HTR-8/SVneo (cell line): ENCODE results near the gene NBPF6.
"Not testable (repeated sequence)": the region's sequence is repeated elsewhere in the genome, so short reads cannot be mapped to it uniquely, and the experiment has no call there.

Source experiments
- DNase-seq: peaks from one replicate; pipeline ENCODE4 v3.0.0; 2011; ENCODE audit warnings: low spot score, mixed read lengths; ENCODE audit not compliant: insufficient read length
- FAIRE-seq: peaks from 2 replicates; lab custom pipeline; 2011; peaks lifted over from hg19 to GRCh38; lab: Jason Lieb, UNC

Gene NBPF6

GRCh38 chr1:108495008-108495407 is 44.9 kb downstream of the NBPF6 start:
- FAIRE-seq, DNase-seq: not testable (repeated sequence)

GRCh38 chr1:108496856-108497255 is 46.7 kb downstream of the NBPF6 start:
- DNase-seq, FAIRE-seq: not testable (repeated sequence)

GRCh38 chr1:108502138-108502537 is 52.0 kb downstream of the NBPF6 start:
- FAIRE-seq (no peak), DNase-seq (no peak)

GRCh38 chr1:108502624-108503023 is 52.5 kb downstream of the NBPF6 start:
- FAIRE-seq (no peak), DNase-seq (peak; percentile 0)

GRCh38 chr1:108503062-108503733 is 53.1 kb downstream of the NBPF6 start:
- peak; percentile 21 for DNase-seq
- no peak for FAIRE-seq

GRCh38 chr1:108504447-108504846 is 54.3 kb downstream of the NBPF6 start:
- no peak for FAIRE-seq
- DNase-seq, result no peak

GRCh38 chr1:108505763-108506070 is 55.6 kb downstream of the NBPF6 start:
- DNase-seq (no peak), FAIRE-seq (no peak)

- FAIRE-seq, result no peak
- DNase-seq, result no peak
Measured at GRCh38 chr1:108511764-108512163, 61.6 kb downstream of the NBPF6 start.

GRCh38 chr1:108512239-108513043 is 62.3 kb downstream of the NBPF6 start:
- FAIRE-seq, result no peak

GRCh38 chr1:108513044-108513415 is 62.9 kb downstream of the NBPF6 start:
- DNase-seq (no peak), FAIRE-seq (no peak)

More at GRCh38 chr1:108512239-108513043, 62.3 kb downstream of the NBPF6 start:
- DNase-seq, result no peak

GRCh38 chr1:108513914-108514313 is 63.8 kb downstream of the NBPF6 start:
- not testable (repeated sequence) for DNase-seq, FAIRE-seq

GRCh38 chr1:108517301-108517897 is 67.3 kb downstream of the NBPF6 start:
- not testable (repeated sequence) for FAIRE-seq, DNase-seq
